ENCODE data around the gene ANO7.

Gene ANO7

GRCh38 chr2:241214209-241214608 lies 25.7 kb downstream of the ANO7 start:
- H3F3A ChIP-seq (ENCODE audit: insufficient read depth, low read length), result 0 out of 2 replicates have a peak, but pooled peaks cover 3% of the 10 kb centered on the region
- no peaks in the 10 kb centered on the region for H3K9me3 ChIP-seq (ENCODE audit: low read length)
- no peak overlapping the region for H3K4me3 ChIP-seq (ENCODE audit: low read depth, low read length, poor library complexity, severe bottlenecking)
- H3K79me2 ChIP-seq (ENCODE audit: insufficient read depth, low read length), result no peaks in the 10 kb centered on the region
- H3K4me2 ChIP-seq (ENCODE audit: low read length), result no peak overlapping the region
- TF ChIP-seq CTCF (IDR thresholded peaks at IDR 0.05; ENCODE audit: low read length) (no peak), EZH2 (IDR thresholded peaks at IDR 0.05; ENCODE audit: borderline replicate concordance, low read length) (no peak)
- peaks cover 15% of the 10 kb centered on the region for H3K4me1 ChIP-seq (ENCODE audit: insufficient read depth, low read length, severe bottlenecking)
- H3K27me3 ChIP-seq (ENCODE audit: insufficient read depth, low read length), result peaks cover 3% of the 10 kb centered on the region; the same call in 1 of the 2 replicates
- H3K9ac ChIP-seq (ENCODE audit: low read length), result no peak overlapping the region
- H3K9me2 ChIP-seq (ENCODE audit: low read depth, low read length), result no peaks in the 10 kb centered on the region
- no peak overlapping the region for H2AFZ ChIP-seq (ENCODE audit: low read length)
- no peaks in the 10 kb centered on the region for H3K36me3 ChIP-seq (ENCODE audit: insufficient read depth, low read length)
- H4K20me1 ChIP-seq (ENCODE audit: insufficient read depth, low read length), result no peaks in the 10 kb centered on the region
- H3K27ac ChIP-seq (ENCODE audit: low read depth, low read length, poor library complexity, severe bottlenecking), result no peak overlapping the region

DNA sequence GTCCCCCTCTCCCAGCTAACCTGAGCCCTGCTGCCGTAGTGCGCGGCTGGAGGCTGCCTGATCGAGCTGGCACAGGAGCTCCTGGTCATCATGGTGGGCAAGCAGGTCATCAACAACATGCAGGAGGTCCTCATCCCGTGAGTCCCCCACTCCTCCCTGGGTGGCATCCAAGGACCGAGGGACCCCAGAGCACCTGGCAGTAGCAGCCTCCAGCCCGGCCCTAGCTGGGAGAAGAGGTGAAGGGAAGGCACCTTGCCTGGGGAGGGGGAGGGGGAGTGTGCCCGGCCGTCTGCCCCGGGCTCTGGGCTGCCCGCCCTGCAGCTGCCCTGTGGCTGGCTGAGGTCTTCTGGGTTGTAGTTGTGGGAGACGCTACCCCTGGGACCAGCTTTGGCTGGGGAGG lies 26.3 kb downstream of the ANO7 start:
- TF ChIP-seq CTCF (IDR thresholded peaks at IDR 0.05; ENCODE audit: low read length), result no peak
- no peak for TF ChIP-seq EZH2 (IDR thresholded peaks at IDR 0.05; ENCODE audit: borderline replicate concordance, low read length)
- peaks cover 3% of the 10 kb centered on the region; the same call in 1 of the 2 replicates for H3K27me3 ChIP-seq (ENCODE audit: insufficient read depth, low read length)
- no peak overlapping the region for H3K9ac ChIP-seq (ENCODE audit: low read length)
- 0 out of 2 replicates have a peak, but pooled peaks cover 4% of the 10 kb centered on the region for H3F3A ChIP-seq (ENCODE audit: insufficient read depth, low read length)
- peaks cover 17% of the 10 kb centered on the region for H3K4me1 ChIP-seq (ENCODE audit: insufficient read depth, low read length, severe bottlenecking)
- H3K27ac ChIP-seq (ENCODE audit: low read depth, low read length, poor library complexity, severe bottlenecking), result no peak overlapping the region
- no peak overlapping the region for H3K4me3 ChIP-seq (ENCODE audit: low read depth, low read length, poor library complexity, severe bottlenecking)
- no peaks in the 10 kb centered on the region for H3K9me2 ChIP-seq (ENCODE audit: low read depth, low read length)
- H3K4me2 ChIP-seq (ENCODE audit: low read length), result no peak overlapping the region
- no peaks in the 10 kb centered on the region for H3K36me3 ChIP-seq (ENCODE audit: insufficient read depth, low read length)
- no peaks in the 10 kb centered on the region for H4K20me1 ChIP-seq (ENCODE audit: insufficient read depth, low read length)
- H3K9me3 ChIP-seq (ENCODE audit: low read length), result 0 out of 2 replicates have a peak, but pooled peaks cover under 1% of the 10 kb centered on the region
- no peaks in the 10 kb centered on the region for H3K79me2 ChIP-seq (ENCODE audit: insufficient read depth, low read length)
- no peak overlapping the region for H2AFZ ChIP-seq (ENCODE audit: low read length)

GRCh38 chr2:241215421-241215820 lies 26.9 kb downstream of the ANO7 start:
- Histone ChIP-seq H3K4me1 (ENCODE audit: insufficient read depth, low read length, severe bottlenecking) (peaks cover 17% of the 10 kb centered on the region), H2AFZ (ENCODE audit: low read length) (no peak overlapping the region), H3K79me2 (ENCODE audit: insufficient read depth, low read length) (no peaks in the 10 kb centered on the region), H3K9me2 (ENCODE audit: low read depth, low read length) (no peaks in the 10 kb centered on the region), H3F3A (ENCODE audit: insufficient read depth, low read length) (0 out of 2 replicates have a peak, but pooled peaks cover 4% of the 10 kb centered on the region), H3K36me3 (ENCODE audit: insufficient read depth, low read length) (no peaks in the 10 kb centered on the region), H3K4me2 (ENCODE audit: low read length) (no peak overlapping the region), H3K27ac (ENCODE audit: low read depth, low read length, poor library complexity, severe bottlenecking) (no peak overlapping the region), H3K4me3 (ENCODE audit: low read depth, low read length, poor library complexity, severe bottlenecking) (no peak overlapping the region), H3K9ac (ENCODE audit: low read length) (no peak overlapping the region), H3K9me3 (ENCODE audit: low read length) (0 out of 2 replicates have a peak, but pooled peaks cover 3% of the 10 kb centered on the region), H3K27me3 (ENCODE audit: insufficient read depth, low read length) (peaks cover 3% of the 10 kb centered on the region; the same call in 1 of the 2 replicates), H4K20me1 (ENCODE audit: insufficient read depth, low read length) (no peaks in the 10 kb centered on the region)
- TF ChIP-seq EZH2 (IDR thresholded peaks at IDR 0.05; ENCODE audit: borderline replicate concordance, low read length), result no peak
- no peak for TF ChIP-seq CTCF (IDR thresholded peaks at IDR 0.05; ENCODE audit: low read length)
